ENCODE measurements around the gene ADAMTSL5.
"Not testable (repeated sequence)": the region's sequence is repeated elsewhere in the genome, so short reads cannot be mapped to it uniquely, and the experiment has no call there.

Gene ADAMTSL5

GRCh38 chr19:1477056-1477455 lies 35.8 kb downstream of the ADAMTSL5 start:
- DNase-seq: not testable (repeated sequence)

GRCh38 chr19:1475751-1476437 lies 36.9 kb downstream of the ADAMTSL5 start:
- DNase-seq: no peak

GRCh38 chr19:1474765-1475351 lies 38.0 kb downstream of the ADAMTSL5 start:
- DNase-seq: no peak

- DNase-seq: no peak
Measured at GRCh38 chr19:1474011-1474764, 38.6 kb downstream of the ADAMTSL5 start.

- DNase-seq: no peak
Measured at GRCh38 chr19:1473085-1473851, 39.6 kb downstream of the ADAMTSL5 start.

GRCh38 chr19:1472231-1473084 lies 40.4 kb downstream of the ADAMTSL5 start:
- no peak for DNase-seq

GRCh38 chr19:1471515-1472160 lies 41.2 kb downstream of the ADAMTSL5 start:
- DNase-seq: no peak

GRCh38 chr19:1471010-1471514 lies 41.8 kb downstream of the ADAMTSL5 start:
- no peak for DNase-seq

- peak; percentile 69 for DNase-seq
Measured at GRCh38 chr19:1470305-1471009, 42.4 kb downstream of the ADAMTSL5 start.

- no peak for DNase-seq
Measured at GRCh38 chr19:1470055-1470304, 42.8 kb downstream of the ADAMTSL5 start.

- no peak for DNase-seq
Measured at GRCh38 chr19:1469255-1470054, 43.4 kb downstream of the ADAMTSL5 start.

- DNase-seq: no peak
Measured at GRCh38 chr19:1468821-1469254, 44.0 kb downstream of the ADAMTSL5 start.

GRCh38 chr19:1468274-1468820 lies 44.5 kb downstream of the ADAMTSL5 start:
- no peak for DNase-seq

GRCh38 chr19:1467490-1468273 lies 45.1 kb downstream of the ADAMTSL5 start:
- no peak for DNase-seq

- DNase-seq: no peak
Measured at GRCh38 chr19:1467215-1467489, 45.7 kb downstream of the ADAMTSL5 start.

- DNase-seq: no peak
Measured at GRCh38 chr19:1466461-1467214, 46.2 kb downstream of the ADAMTSL5 start.

- DNase-seq: no peak
Measured at GRCh38 chr19:1466018-1466460, 46.8 kb downstream of the ADAMTSL5 start.
